GM12874 (cell line): Measurements from ENCODE around the gene MUCL3.

ENCODE experiments used
- TF ChIP-seq, protein P1 (sequence below): IDR thresholded peaks from 2 replicates; pipeline ENCODE4 v1.5.1; 2011; ENCODE audit warnings: low read depth, mild to moderate bottlenecking, control low read depth, low read length, moderate library complexity; ENCODE audit not compliant: insufficient read depth

The MUCL3 gene

DNA sequence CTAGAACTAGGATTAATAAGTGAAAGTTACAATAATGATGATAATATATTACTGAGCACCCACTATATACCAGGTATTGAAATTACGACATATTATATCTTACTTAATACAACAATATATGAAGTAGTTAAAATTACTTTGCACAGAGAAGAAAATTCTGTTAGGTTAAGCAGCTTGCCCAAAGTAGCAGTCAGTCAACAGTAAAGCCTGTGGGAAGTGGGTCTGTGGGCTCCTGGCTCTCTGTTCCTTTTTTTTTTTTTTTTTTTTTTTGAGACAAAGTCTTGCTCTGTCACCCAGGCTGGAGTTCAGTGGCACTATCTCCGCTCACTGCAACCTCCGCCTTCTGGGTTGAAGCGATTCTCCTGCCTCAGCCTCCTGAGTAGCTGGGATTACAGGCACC is 37.5 kb upstream of the MUCL3 start:
- TF ChIP-seq, protein P1, sequence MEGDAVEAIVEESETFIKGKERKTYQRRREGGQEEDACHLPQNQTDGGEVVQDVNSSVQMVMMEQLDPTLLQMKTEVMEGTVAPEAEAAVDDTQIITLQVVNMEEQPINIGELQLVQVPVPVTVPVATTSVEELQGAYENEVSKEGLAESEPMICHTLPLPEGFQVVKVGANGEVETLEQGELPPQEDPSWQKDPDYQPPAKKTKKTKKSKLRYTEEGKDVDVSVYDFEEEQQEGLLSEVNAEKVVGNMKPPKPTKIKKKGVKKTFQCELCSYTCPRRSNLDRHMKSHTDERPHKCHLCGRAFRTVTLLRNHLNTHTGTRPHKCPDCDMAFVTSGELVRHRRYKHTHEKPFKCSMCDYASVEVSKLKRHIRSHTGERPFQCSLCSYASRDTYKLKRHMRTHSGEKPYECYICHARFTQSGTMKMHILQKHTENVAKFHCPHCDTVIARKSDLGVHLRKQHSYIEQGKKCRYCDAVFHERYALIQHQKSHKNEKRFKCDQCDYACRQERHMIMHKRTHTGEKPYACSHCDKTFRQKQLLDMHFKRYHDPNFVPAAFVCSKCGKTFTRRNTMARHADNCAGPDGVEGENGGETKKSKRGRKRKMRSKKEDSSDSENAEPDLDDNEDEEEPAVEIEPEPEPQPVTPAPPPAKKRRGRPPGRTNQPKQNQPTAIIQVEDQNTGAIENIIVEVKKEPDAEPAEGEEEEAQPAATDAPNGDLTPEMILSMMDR = no peak

DNA sequence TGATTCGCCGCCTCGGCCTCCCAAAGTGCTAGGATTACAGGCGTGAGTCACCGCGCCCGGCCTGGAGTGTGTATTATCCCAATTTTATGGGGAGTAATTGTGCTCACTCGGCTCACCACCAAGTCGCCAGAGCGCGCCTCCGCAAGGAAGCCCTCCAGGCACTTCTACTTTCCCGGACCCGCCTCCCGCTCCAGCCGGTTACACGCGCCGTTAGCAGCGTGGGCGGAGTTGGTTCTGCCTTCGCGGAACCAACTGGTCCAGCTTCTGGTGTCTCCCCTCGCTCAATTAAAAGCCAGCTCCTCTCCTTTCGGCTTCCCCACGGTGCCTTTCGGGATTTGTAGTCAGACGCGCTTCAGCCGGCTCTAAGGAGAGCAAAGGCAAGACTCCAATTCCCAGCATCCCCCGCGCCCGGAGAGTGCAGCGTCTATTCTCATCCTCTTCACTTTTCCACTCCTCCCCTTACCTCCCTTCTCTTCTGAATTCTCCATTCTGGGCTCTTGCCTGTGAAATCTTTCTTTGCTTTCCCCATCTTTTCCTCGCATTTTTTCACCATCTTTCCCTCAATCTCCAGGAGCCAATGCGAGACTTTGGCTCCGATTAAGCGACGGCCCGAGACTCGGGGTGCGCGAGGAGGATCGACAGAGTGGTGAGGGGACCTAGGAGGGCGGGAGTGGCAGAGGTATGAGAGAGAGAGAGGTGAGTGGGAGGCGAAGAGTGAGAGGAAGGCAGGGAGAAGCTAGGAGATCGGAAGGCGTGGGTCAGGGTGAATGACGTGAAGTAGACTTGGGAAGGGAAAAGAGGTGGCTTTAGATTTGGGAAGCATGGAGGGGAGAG is 32.8 kb upstream of the MUCL3 start, which contains the start of gene GTF2H4:
TSS of gene GTF2H4 (plus strand) at position 450 of the 834 bp plus-strand sequence.
- TF ChIP-seq, protein P1 = no peak

DNA sequence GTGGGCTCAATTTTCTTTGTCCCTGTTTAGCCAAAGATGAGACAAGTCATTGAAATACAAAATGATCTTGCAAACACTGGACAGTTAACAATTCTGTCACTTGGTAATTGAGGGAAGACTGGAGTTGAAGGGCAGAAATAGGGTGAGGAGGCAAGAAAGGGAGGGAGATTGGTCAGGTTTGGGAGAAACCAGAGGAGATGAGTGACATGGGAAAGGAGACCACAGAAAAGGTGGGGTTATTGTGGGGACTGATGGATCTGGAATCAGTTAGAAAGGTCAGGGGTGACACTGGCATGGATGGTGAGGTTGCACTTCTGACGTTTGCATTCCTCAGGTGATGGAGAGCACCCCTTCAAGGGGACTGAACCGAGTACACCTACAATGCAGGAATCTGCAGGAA is 32.1 kb upstream of the MUCL3 start:
- TF ChIP-seq, protein P1 = no peak

DNA sequence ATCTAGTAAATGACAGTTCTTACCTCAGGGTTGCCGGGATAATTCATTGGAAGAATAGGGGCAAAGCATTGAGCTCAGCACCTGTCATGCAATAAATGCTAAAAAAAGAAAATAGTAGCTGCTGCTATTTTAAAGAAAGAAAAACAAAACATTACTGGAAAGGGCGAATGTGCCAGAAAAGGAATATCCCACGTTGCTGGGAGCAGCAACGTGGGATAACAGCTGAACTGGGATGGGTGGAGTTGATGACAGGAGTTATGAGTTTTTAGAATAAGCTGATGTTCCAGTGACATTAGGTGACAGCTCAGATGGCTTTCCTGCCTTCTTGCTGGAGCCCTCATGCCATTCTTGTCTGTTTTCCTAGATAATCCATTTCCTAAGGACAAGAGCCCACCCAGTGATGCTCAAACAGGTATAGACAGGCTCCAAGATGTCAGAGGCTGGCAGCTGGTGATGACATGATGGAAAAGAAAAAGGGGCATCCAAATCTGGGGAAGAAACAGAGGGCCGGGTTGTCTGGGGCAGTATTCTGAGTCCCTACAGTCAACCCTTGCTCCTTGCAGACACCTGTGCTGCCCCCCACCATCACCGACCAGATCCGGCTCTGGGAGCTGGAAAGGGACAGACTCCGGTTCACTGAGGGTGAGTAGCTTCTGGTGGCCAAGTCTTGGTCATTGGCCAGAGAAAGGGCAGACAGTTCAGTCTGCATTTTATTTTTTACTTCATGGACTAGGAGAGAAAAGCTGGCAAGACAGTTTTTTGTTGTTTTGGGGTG is 27.8 kb upstream of the MUCL3 start:
- TF ChIP-seq, protein P1 = no peak

DNA sequence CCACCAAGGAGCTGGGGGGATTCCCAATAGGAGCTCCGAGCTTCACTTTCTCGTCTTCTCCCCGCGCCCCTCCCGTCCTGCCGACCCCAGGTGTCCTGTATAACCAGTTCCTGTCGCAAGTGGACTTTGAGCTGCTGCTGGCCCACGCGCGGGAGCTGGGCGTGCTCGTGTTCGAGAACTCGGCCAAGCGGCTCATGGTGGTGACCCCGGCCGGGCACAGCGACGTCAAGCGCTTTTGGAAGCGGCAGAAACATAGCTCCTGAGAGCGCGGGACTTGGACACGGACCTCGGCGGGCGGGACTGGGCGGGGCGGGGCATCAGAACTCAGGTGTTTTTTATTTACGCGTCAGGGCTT is 27.1 kb upstream of the MUCL3 start:
- TF ChIP-seq, protein P1 = no peak

DNA sequence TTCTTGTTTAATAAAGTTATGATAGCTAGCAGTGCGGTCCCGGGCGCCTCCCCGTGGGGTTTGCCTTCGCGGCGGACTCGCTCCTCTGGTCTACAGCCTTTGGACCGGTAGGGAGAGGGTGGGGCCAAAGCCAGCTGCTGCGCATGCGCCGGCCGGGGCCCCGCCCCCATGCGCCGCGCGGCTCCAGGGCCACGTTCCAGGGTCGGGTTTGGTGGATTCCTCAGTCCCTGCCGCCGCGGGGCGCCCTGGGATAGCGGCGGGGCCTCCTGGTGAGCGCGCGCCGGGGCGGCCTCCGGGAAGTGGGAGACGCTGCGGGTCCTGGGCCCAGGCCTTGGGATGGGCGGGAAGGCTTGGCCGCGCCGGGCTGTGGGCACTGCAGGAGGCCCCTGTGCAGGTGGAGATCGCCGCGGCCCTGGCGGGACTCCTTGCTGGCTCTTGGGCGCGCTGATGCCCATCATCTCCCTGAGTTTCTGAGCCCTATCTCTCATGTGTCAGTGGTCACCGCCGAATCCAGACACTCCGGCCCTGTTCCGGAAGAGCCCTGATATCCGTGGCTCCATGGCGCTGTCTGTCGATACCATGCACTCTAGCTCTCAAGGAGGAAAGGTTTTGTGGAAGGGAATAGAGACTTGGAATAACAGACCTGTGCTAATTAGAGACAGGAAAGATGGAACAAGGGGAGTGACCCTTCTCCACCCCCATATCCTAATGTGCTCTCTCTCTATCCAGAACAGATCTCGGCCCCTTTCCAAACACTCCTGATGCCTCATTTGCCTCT is 26.5 kb upstream of the MUCL3 start, which contains the start of gene VARS2:
TSS of gene VARS2 (plus strand) at position 163 of the 778 bp plus-strand sequence. CDS start at position 762, 599 bp downstream.
- TF ChIP-seq, protein P1 = peak; percentile 44
